SU-DHL-6 (cell line): ENCODE measurements around the gene TTC22.

ENCODE experiments used
- H2AFZ ChIP-seq: fragments of 200-600 bp; sonication (generic); 2 replicates; pipeline ENCODE4 v1.6.1; 2014; ENCODE audit warnings: low read depth, mild to moderate bottlenecking, moderate library complexity, mixed read lengths, antibody characterized with exemption, low read length; ENCODE audit not compliant: severe bottlenecking
- H3F3A ChIP-seq: fragments of 200-600 bp; shearing (Covaris generic); 2 replicates; pipeline ENCODE4 v1.6.0; 2016; ENCODE audit warnings: antibody characterized with exemption, mild to moderate bottlenecking; ENCODE audit not compliant: insufficient read depth
- H3K27ac ChIP-seq: fragments of 200-600 bp; sonication (generic); 2 replicates; pipeline ENCODE4 v1.5.1; 2016; ENCODE audit warnings: low read depth, mild to moderate bottlenecking, low read length, moderate library complexity, mixed read lengths
- H3K27me3 ChIP-seq: fragments of 200-600 bp; sonication (generic), shearing (Covaris generic); 2 replicates; pipeline ENCODE4 v1.6.0; 2014; ENCODE audit warnings: mild to moderate bottlenecking, low read length
- H3K36me3 ChIP-seq: fragments of 200-600 bp; sonication (generic); 2 replicates; pipeline ENCODE4 v1.6.1; 2014; ENCODE audit warnings: mild to moderate bottlenecking, low read length, mixed read lengths
- H3K4me2 ChIP-seq: fragments of 300-600, 200-600 bp; shearing (Covaris generic), sonication (generic); 2 replicates; pipeline ENCODE4 v1.6.0; 2014; ENCODE audit warnings: low read length, low read depth, mild to moderate bottlenecking; ENCODE audit not compliant: poor library complexity, severe bottlenecking
- H3K4me3 ChIP-seq: fragments of 200-600 bp; sonication (generic); 2 replicates; pipeline ENCODE4 v1.5.1; 2014; ENCODE audit warnings: antibody characterized with exemption, low read length, mild to moderate bottlenecking, mixed read lengths; ENCODE audit not compliant: insufficient read depth, poor library complexity, severe bottlenecking
- H3K79me2 ChIP-seq: fragments of 200-600 bp; sonication (generic); 2 replicates; pipeline ENCODE4 v1.6.1; 2014; ENCODE audit warnings: mild to moderate bottlenecking, low read length, moderate library complexity; ENCODE audit not compliant: insufficient read depth
- H3K9ac ChIP-seq: fragments of 200-600 bp; sonication (generic); 2 replicates; pipeline ENCODE4 v1.7.0; 2014; ENCODE audit warnings: mild to moderate bottlenecking, low read length
- H3K9me2 ChIP-seq: fragments of 200-600 bp; sonication (generic); replicated peaks from 2 replicates; pipeline ENCODE4 v1.6.1; 2014; ENCODE audit warnings: low read length; ENCODE audit not compliant: insufficient read depth
- H3K9me3 ChIP-seq: fragments of 200-600 bp; sonication (generic); 2 replicates; pipeline ENCODE4 v1.6.1; 2014; ENCODE audit warnings: low read length, mixed read lengths; ENCODE audit not compliant: insufficient read depth
- H4K20me1 ChIP-seq: fragments of 200-600 bp; sonication (generic); 2 replicates; pipeline ENCODE4 v1.6.1; 2014; ENCODE audit warnings: low read depth, mild to moderate bottlenecking, antibody characterized with exemption, low read length, moderate library complexity, mixed read lengths
- CTCF ChIP-seq: fragments of 200-600 bp; sonication (generic); IDR thresholded peaks from one replicate; pipeline ENCODE4 v1.5.1; 2017; ENCODE audit warnings: antibody characterized with exemption, mild to moderate bottlenecking, low read length, moderate library complexity; ENCODE audit not compliant: insufficient read depth, poor library complexity, severe bottlenecking
- EZH2phosphoT487 ChIP-seq: fragments of 200-600 bp; sonication (generic), shearing (Covaris generic); conservative IDR thresholded peaks from 2 replicates; pipeline ENCODE4 v1.6.1; 2018; ENCODE audit warnings: mild to moderate bottlenecking, antibody characterized with exemption, low read length, moderate library complexity, mixed read lengths

TTC22 gene

GRCh38 chr1:54813485-54814125 is 12.5 kb upstream of the TTC22 start:
- TF ChIP-seq CTCF = no peak
- no peak for TF ChIP-seq EZH2phosphoT487
- H3K79me2 ChIP-seq = no peaks in the 10 kb centered on the region
- no peaks in the 10 kb centered on the region for H4K20me1 ChIP-seq
- no peaks in the 10 kb centered on the region for H3K36me3 ChIP-seq
- H3F3A ChIP-seq = no peaks in the 10 kb centered on the region
- no peak overlapping the region for H3K4me3 ChIP-seq
- no peaks in the 10 kb centered on the region for H3K9me3 ChIP-seq
- no peak overlapping the region for H2AFZ ChIP-seq
- H3K9ac ChIP-seq = no peak overlapping the region
- H3K9me2 ChIP-seq = no peaks in the 10 kb centered on the region
- no peak overlapping the region for H3K4me2 ChIP-seq
- H3K27me3 ChIP-seq = no peaks in the 10 kb centered on the region
- H3K27ac ChIP-seq = no peak overlapping the region

GRCh38 chr1:54812801-54813484 is 11.8 kb upstream of the TTC22 start:
- Histone ChIP-seq H3K9me3 (no peaks in the 10 kb centered on the region), H2AFZ (no peak overlapping the region), H3F3A (no peaks in the 10 kb centered on the region), H3K79me2 (no peaks in the 10 kb centered on the region), H3K4me3 (no peak overlapping the region), H3K27me3 (no peaks in the 10 kb centered on the region), H3K4me2 (no peak overlapping the region), H3K9me2 (no peaks in the 10 kb centered on the region), H3K36me3 (no peaks in the 10 kb centered on the region), H4K20me1 (no peaks in the 10 kb centered on the region), H3K9ac (no peak overlapping the region), H3K27ac (no peak overlapping the region)
- no peak for TF ChIP-seq EZH2phosphoT487
- no peak for TF ChIP-seq CTCF

GRCh38 chr1:54811739-54812655 is 10.9 kb upstream of the TTC22 start:
- no peaks in the 10 kb centered on the region for H3K79me2 ChIP-seq

More at GRCh38 chr1:54811739-54812655, 10.9 kb upstream of the TTC22 start:
- no peaks in the 10 kb centered on the region for H4K20me1 ChIP-seq
- H2AFZ ChIP-seq = no peak overlapping the region
- no peak overlapping the region for H3K4me3 ChIP-seq
- H3K27me3 ChIP-seq = no peaks in the 10 kb centered on the region
- no peaks in the 10 kb centered on the region for H3K9me3 ChIP-seq
- no peak overlapping the region for H3K4me2 ChIP-seq
- H3K9me2 ChIP-seq = no peaks in the 10 kb centered on the region
- TF ChIP-seq CTCF (no peak), EZH2phosphoT487 (no peak)
- H3K9ac ChIP-seq = no peak overlapping the region
- H3K27ac ChIP-seq = no peak overlapping the region
- no peaks in the 10 kb centered on the region for H3F3A ChIP-seq
- no peaks in the 10 kb centered on the region for H3K36me3 ChIP-seq
